Keratinocyte (primary cell): ENCODE measurements around the gene DCDC2C. TPM values are rescaled to one million over a fixed set of nuclear protein-coding genes. Genes with fewer than 3 reads are reported as not detected.

Experiments
- DNase-seq: peaks from one replicate; pipeline ENCODE4 v3.0.0-alpha.2; 2011; ENCODE audit warnings: low read depth, missing footprints, low spot score
- FAIRE-seq: peaks from 2 replicates; lab custom pipeline; 2011; peaks lifted over from hg19 to GRCh38; lab: Jason Lieb, UNC
- H2AFZ ChIP-seq: 2 replicates; pipeline ENCODE4 v1.6.0; 2012; ENCODE audit warnings: low read length, control low read depth, inconsistent platforms; ENCODE audit not compliant: control insufficient read depth
- H3K27ac ChIP-seq: 2 replicates; pipeline ENCODE4 v1.5.1; 2011; ENCODE audit warnings: low read length; ENCODE audit not compliant: control insufficient read depth, insufficient read depth
- H3K27me3 ChIP-seq: 3 replicates; pipeline ENCODE4 v1.6.0; 2011; ENCODE audit warnings: low read length; ENCODE audit not compliant: control insufficient read depth, insufficient read depth; ENCODE audit errors: extremely low read depth
- H3K36me3 ChIP-seq, 2 experiments: 2 replicates in 1 of 2; 3 replicates in 1 of 2; pipeline ENCODE4 v1.5.1; 2011; ENCODE audit warnings: low read length in 2 of 2, mild to moderate bottlenecking in 1 of 2; ENCODE audit not compliant: control insufficient read depth in 2 of 2, insufficient read depth in 2 of 2; ENCODE audit errors: extremely low read depth in 1 of 2
- H3K4me1 ChIP-seq: 3 replicates; pipeline ENCODE4 v1.5.1; 2011; ENCODE audit warnings: low read length; ENCODE audit not compliant: control insufficient read depth, insufficient read depth; ENCODE audit errors: extremely low read depth
- H3K4me2 ChIP-seq: 3 replicates; pipeline ENCODE4 v1.6.0; 2011; ENCODE audit warnings: low read depth, low read length; ENCODE audit not compliant: control insufficient read depth, insufficient read depth; ENCODE audit errors: extremely low read depth
- H3K4me3 ChIP-seq, 3 experiments: fragments of 200-600 bp in 1 of 3; sonication (generic) in 1 of 3; 2 replicates in 2 of 3; 3 replicates in 1 of 3; pipeline ENCODE4 v1.5.1; 2011 to 2016; ENCODE audit warnings: low read length in 3 of 3, mild to moderate bottlenecking in 3 of 3, control low read depth in 2 of 3, inconsistent platforms in 1 of 3, low read depth in 1 of 3, mixed read lengths in 1 of 3, mixed run types in 1 of 3, moderate library complexity in 1 of 3; ENCODE audit not compliant: control insufficient read depth in 2 of 3, insufficient read depth in 2 of 3; ENCODE audit errors: extremely low read depth in 1 of 3
- H3K79me2 ChIP-seq: 2 replicates; pipeline ENCODE4 v1.6.0; 2012; ENCODE audit warnings: low read length; ENCODE audit not compliant: control insufficient read depth, insufficient read depth
- H3K9ac ChIP-seq: 3 replicates; pipeline ENCODE4 v1.6.0; 2011; ENCODE audit warnings: low read length; ENCODE audit not compliant: control insufficient read depth, insufficient read depth; ENCODE audit errors: extremely low read depth
- H3K9me1 ChIP-seq: 3 replicates; pipeline ENCODE4 v1.6.0; 2011; ENCODE audit warnings: low read length; ENCODE audit not compliant: control insufficient read depth, insufficient read depth; ENCODE audit errors: extremely low read depth
- H3K9me3 ChIP-seq: 2 replicates; pipeline ENCODE4 v1.5.1; 2012; ENCODE audit warnings: low read depth, low read length; ENCODE audit not compliant: control insufficient read depth
- H4K20me1 ChIP-seq: 3 replicates; pipeline ENCODE4 v1.6.0; 2011; ENCODE audit warnings: low read length; ENCODE audit not compliant: control insufficient read depth, insufficient read depth; ENCODE audit errors: extremely low read depth
- EZH2 ChIP-seq: IDR thresholded peaks from one replicate; pipeline ENCODE4 v1.6.1; 2012; ENCODE audit warnings: inconsistent platforms, mild to moderate bottlenecking, low read length, moderate library complexity
- dilution Hi-C: fragments of 300-500 bp; cut with MboI; formaldehyde crosslinking; loops from one replicate; pipeline ENCODE4 v1.7.0; 2020; ENCODE audit warnings: low sequenced_read_pairs; ENCODE audit not compliant: extremely low pct_ligation_motif_present
- polyA plus RNA-seq, 5 experiments: library from polyadenylated mRNA; depleted of rRNA in 3 of 5; stranded (reverse) in 3 of 5; stranded (forward) in 1 of 5; unstranded in 1 of 5; fragments of >200 nt; gene quantifications; 1 replicate in 1 of 5; 2 replicates in 3 of 5; 3 replicates in 1 of 5; pipeline versions ENCODE4 v1.2.1 to v1.2.3, GENCODE V29; 2011 to 2012; ENCODE audit warnings: missing spikeins in 2 of 5, low read depth in 1 of 5, low replicate concordance in 1 of 5
- TF ChIP-seq, protein P1 (sequence below), 3 experiments: IDR thresholded peaks in 1 of 3; conservative IDR thresholded peaks in 1 of 3; optimal IDR thresholded peaks in 1 of 3; 2 replicates in 2 of 3; 3 replicates in 1 of 3; pipeline versions ENCODE3 to v1.5.1; 2011; ENCODE audit warnings: low read length in 3 of 3, mild to moderate bottlenecking in 3 of 3, moderate library complexity in 2 of 3, control low read depth in 1 of 3, inconsistent platforms in 1 of 3; ENCODE audit not compliant: insufficient read depth in 2 of 3; ENCODE audit errors: extremely low read depth in 1 of 3

Gene DCDC2C
- polyA plus RNA-seq, 1 donor (not counting 4 experiments of a cell fraction or from before 2014, with no cell fraction given) = not detected

DNA sequence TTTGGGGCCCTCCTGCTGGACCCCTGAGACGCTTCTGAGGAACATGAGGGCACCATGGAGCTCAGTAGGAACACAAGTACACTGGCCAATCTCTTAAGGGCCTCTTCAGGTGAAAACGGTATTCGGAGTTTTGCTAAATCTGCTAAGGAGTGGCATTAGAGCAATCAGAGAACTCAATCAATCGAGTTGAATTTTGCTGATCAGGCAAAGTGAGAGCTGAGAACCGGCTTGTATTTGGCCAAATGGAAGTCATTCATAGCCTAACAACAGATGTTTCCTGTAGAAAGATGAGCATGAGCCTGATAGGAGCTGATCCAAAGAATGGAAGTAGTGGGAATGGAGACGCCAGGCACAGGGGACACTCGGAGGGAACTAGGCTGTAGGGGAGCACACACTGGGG is 133.7 kb downstream of the DCDC2C start:
- dilution Hi-C loops = no loop called here
- no peaks in the 10 kb centered on the region for H3K79me2 ChIP-seq
- no peaks in the 10 kb centered on the region for H3K36me3 ChIP-seq
- H3K9me1 ChIP-seq = no peaks in the 10 kb centered on the region
- H3K9me3 ChIP-seq = no peaks in the 10 kb centered on the region
- no peak overlapping the region for H2AFZ ChIP-seq
- H3K4me3 ChIP-seq = no peak overlapping the region
- H3K27me3 ChIP-seq = no peaks in the 10 kb centered on the region
- FAIRE-seq = no peak
- H4K20me1 ChIP-seq = no peaks in the 10 kb centered on the region
- no peak overlapping the region for H3K4me2 ChIP-seq
- no peaks in the 10 kb centered on the region for H3K4me1 ChIP-seq
- TF ChIP-seq, protein P1, sequence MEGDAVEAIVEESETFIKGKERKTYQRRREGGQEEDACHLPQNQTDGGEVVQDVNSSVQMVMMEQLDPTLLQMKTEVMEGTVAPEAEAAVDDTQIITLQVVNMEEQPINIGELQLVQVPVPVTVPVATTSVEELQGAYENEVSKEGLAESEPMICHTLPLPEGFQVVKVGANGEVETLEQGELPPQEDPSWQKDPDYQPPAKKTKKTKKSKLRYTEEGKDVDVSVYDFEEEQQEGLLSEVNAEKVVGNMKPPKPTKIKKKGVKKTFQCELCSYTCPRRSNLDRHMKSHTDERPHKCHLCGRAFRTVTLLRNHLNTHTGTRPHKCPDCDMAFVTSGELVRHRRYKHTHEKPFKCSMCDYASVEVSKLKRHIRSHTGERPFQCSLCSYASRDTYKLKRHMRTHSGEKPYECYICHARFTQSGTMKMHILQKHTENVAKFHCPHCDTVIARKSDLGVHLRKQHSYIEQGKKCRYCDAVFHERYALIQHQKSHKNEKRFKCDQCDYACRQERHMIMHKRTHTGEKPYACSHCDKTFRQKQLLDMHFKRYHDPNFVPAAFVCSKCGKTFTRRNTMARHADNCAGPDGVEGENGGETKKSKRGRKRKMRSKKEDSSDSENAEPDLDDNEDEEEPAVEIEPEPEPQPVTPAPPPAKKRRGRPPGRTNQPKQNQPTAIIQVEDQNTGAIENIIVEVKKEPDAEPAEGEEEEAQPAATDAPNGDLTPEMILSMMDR (optimal IDR thresholded peaks at IDR 0.05 in 1 of 3, IDR thresholded peaks at IDR 0.05 in 1 of 3, conservative IDR thresholded peaks at IDR 0.05 in 1 of 3; ENCODE audit: extremely low read depth in 1 of 3, insufficient read depth in 2 of 3, low read length in 3 of 3) = no peak
- no peak for TF ChIP-seq EZH2
- H3K9ac ChIP-seq = no peak overlapping the region
- no peak for DNase-seq
- H3K27ac ChIP-seq = no peak overlapping the region

DNA sequence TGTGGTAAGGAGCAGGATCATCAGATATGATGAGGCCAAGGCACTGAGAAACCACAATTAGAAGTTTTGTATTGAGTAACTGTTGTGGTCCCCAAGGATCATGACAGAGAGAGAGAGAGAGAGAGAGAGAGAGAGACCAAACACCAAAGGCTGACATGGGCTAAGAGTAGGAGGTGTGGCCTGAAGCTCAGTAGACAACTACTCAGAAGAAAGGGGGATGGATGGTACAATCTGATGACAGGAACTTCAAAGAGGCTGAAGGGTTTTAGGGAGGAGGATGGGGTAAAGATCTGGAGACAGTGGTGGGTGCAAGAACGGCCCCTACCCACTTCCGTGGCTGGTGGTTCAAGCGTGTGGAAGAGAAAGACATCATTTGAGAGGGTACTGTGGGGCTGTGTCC is 135.0 kb downstream of the DCDC2C start:
- H3K79me2 ChIP-seq = no peaks in the 10 kb centered on the region
- H3K9me1 ChIP-seq = no peaks in the 10 kb centered on the region
- H3K36me3 ChIP-seq = no peaks in the 10 kb centered on the region
- H3K9me3 ChIP-seq = no peaks in the 10 kb centered on the region
- H3K9ac ChIP-seq = no peak overlapping the region
- H3K27me3 ChIP-seq = no peaks in the 10 kb centered on the region
- no peaks in the 10 kb centered on the region for H4K20me1 ChIP-seq
- DNase-seq (no peak), FAIRE-seq (no peak)
- TF ChIP-seq, protein P1 (optimal IDR thresholded peaks at IDR 0.05 in 1 of 3, IDR thresholded peaks at IDR 0.05 in 1 of 3, conservative IDR thresholded peaks at IDR 0.05 in 1 of 3; ENCODE audit: extremely low read depth in 1 of 3, insufficient read depth in 2 of 3, low read length in 3 of 3) = no peak
- no peak for TF ChIP-seq EZH2
- dilution Hi-C loops = no loop called here
- no peaks in the 10 kb centered on the region for H3K4me1 ChIP-seq
- H3K27ac ChIP-seq = no peak overlapping the region
- H3K4me3 ChIP-seq = no peak overlapping the region
- no peak overlapping the region for H3K4me2 ChIP-seq
- H2AFZ ChIP-seq = no peak overlapping the region
